HG02763 (cell line): ENCODE data around the gene LINGO1.

Source experiments
- ATAC-seq: cut with Tn5 transposase; IDR thresholded peaks from one replicate; pipeline ENCODE4 v1.9.1; 2021; ENCODE audit warnings: mild to moderate bottlenecking, moderate library complexity; ENCODE audit not compliant: unreplicated experiment

Gene LINGO1

DNA sequence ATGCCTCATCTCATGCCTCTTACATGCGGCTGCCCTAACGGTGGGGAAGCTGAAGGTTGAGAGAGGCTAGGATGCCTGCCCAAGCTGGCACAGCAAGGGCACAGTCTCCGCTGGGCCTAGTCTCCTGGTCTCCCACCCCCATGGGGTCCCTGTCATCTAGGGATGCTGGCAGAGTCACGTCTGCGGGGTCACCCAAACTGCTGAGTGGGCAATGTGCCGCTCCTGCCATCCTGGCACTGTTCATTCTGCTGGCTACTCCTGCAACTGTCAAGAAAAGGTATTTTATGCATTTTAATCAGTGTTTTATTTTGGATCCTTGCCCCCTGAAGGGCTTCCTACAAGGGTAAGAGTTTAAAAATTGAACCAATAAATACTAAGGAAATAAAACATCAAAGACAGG lies 12.8 kb downstream of the LINGO1 start:
- no peak for ATAC-seq

DNA sequence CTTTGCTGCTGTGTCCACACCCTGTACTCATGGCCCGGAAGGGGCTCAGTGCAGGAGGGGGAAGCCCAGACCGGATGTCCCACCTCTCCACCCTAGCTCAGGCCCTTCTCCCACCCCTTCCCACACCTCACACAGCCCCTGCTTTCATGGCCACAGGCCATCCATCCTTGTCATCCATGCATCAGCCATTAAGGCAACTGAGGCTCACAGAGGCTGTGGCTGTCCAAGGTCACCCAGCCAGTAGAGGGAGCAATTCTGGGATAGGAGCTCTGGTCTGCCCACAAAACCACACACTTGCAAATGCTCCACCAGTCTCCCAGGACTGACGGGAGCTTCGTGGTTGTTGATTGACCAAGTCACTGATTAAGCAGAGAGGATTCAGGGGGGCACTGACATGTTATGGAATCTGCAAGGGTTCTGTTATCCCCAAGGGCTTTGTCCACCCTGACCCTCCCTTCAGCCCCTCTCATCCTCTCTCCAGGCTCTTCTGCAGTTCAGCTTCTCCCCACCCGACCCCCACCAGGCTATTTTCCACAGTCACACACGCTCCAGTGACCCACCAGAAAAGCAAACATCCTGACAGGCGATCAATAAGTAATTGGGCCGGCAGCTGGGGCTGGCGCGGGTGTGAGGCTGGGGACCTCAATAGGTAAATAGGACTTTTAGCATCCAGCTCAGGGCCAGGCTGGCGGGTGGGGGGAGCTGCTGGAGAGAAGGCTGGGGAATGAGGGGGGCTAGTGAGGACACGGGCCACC lies 15.1 kb downstream of the LINGO1 start:
- ATAC-seq = no peak

GRCh38 chr15:77616072-77616471 lies 16.6 kb downstream of the LINGO1 start:
- no peak for ATAC-seq

GRCh38 chr15:77615472-77615871 lies 17.2 kb downstream of the LINGO1 start:
- ATAC-seq = no peak

GRCh38 chr15:77614251-77614806 lies 18.4 kb downstream of the LINGO1 start:
- no peak for ATAC-seq

- no peak for ATAC-seq
Measured at GRCh38 chr15:77613814-77614213, 18.9 kb downstream of the LINGO1 start.

GRCh38 chr15:77612958-77613601 lies 19.6 kb downstream of the LINGO1 start:
- ATAC-seq = no peak

DNA sequence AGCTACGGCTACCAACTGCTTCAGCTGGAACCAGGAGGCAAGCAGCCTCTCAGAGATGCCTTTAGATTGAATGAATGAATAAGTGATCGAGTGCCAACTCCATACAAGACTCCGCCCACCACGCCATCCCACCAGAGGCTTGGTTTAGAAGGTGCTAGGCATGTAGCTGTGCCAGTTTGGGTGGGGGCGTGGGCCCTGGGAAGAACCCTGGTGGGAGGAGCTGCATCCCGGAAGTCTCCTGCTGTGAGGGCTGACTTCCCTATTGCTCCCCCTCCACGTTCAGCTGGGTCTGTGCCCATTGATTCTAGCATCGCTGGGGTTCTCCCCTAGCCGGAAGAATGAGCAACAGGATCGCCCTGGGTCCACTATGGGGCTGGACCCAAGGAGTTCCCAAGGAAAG lies 20.9 kb downstream of the LINGO1 start:
- ATAC-seq = no peak

- ATAC-seq = no peak
Measured at GRCh38 chr15:77610731-77611130, 22.0 kb downstream of the LINGO1 start.

DNA sequence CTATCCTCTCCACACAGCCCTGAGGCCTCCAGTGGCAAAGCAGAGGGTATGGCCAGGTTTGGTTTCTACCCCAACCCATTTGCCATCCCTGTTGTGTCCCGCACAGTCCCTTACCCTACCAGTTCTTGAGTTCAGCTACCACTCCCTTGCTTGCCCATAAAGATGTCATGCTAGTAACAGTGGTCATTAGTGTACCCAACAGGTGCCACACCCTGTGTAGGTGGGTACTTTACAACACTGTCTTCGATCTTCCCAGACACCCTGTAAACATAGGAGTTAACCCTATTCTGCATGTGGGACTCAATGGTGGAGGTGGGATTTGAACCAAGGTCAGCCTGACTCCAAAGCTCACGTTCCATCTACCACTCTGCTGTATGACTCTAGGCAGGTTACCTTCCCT lies 23.2 kb downstream of the LINGO1 start:
- no peak for ATAC-seq

- no peak for ATAC-seq
Measured at GRCh38 chr15:77608774-77609173, 23.9 kb downstream of the LINGO1 start.

DNA sequence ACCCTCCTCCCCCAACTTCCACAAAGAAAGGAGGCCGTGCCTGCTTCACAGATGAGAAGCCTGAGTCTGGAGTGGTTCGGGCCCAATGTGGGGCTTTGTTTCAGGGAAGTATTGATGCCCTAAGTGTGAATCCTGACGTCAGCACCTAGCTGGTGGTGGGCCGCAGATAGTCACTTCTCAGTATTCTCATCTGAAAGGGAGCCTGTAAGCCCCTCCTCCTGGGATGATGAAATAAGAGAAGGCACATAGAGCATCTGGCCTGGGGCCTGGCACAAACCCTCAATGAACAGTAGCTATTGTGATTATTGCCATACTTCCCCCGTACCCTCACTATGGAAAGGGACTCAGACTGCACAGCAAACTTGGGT lies 24.8 kb downstream of the LINGO1 start:
- ATAC-seq = no peak

DNA sequence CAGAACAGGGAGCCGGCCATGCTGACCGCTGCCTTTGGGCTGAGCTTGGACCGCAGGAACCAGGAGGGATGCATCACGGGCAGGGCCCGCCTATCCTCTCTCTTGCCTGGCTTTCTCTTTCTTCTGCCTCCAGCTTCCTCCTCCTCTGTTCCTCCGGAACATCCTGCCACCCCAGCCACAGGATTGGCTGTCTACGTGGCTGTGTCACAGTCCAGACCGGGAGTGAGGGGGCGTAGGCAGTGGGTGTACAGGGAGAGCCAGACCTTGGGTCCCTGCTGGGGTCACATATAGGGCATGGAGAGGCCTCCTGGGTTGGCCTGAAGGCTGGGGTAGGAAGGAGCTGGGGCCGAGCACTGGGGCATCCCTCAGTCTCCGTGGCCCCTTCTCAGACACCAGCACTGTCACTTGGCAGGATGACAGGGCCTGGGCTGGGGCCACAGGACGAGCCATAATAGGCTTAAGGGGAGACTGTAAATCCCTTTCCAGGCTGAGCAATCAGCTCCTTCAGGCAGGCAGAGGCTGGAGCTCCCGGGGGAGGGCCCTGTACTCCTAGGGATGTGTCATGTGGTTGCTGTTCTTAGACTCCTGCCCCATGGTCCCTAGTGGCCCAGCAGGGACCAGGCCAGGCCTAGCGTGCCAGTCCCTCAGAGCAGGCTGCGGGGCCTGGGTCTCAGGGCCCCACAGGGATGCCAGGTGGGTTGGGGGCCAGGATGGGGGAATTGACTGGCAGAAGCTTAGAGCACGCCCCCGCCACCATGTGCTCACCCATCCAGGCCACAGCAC lies 25.4 kb downstream of the LINGO1 start:
- no peak for ATAC-seq

GRCh38 chr15:77606142-77607034 lies 26.3 kb downstream of the LINGO1 start:
- ATAC-seq = no peak

- ATAC-seq = no peak
Measured at GRCh38 chr15:77605547-77605946, 27.2 kb downstream of the LINGO1 start.

DNA sequence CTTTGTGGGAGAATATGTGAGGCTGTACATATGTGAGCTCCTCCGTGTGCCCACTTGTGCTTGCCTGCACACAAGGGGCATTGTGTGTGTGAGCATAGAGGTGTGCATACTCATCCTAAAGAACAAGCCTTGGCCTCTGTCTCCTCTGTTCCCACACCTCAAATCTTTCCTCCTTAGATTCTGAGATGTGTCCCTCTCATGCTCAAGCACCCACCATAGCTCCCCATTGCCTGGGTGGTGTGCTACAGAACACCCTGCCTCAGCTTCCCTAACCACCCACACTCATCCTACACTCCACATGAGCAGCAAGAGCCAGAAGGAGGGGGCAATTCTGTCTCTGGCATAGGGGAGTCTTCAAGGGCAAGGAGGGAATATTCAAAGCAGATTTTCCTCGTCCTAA lies 27.7 kb downstream of the LINGO1 start:
- ATAC-seq = no peak

DNA sequence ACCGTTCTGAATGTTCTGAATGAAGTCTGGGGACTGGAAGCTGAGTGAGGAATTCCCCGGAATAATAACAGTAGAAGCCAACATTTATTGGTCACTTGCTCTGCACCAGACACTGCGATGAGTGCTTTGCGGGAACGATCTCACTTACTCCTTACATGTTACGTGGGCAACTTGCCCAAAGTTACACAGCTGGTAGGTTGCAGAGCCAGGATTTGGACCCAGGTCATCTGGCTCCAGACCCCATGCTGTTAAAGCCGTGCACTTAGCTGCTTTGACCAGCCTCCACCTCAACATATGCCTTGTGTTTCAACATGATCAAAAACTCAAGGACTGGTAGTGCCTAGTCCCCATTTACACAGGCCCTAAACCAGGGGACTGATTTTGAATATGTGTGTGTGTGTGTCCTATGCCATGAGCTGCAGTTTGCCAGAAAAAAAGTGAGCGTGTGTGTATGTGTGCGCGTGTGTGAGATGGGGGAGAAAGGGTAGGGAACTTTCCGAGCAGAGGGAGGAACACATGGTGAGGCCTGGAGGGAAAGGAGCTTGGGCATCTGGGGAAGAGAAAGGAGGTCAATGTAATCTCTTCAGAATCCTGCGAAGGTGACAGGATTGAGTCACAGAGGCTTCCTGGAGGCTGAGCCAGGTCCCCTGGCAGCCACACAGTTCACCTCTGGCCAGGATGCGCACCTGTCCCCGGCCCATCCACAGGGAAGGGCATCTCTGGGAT lies 28.9 kb downstream of the LINGO1 start:
- no peak for ATAC-seq

- no peak for ATAC-seq
Measured at GRCh38 chr15:77602800-77603199, 29.9 kb downstream of the LINGO1 start.

DNA sequence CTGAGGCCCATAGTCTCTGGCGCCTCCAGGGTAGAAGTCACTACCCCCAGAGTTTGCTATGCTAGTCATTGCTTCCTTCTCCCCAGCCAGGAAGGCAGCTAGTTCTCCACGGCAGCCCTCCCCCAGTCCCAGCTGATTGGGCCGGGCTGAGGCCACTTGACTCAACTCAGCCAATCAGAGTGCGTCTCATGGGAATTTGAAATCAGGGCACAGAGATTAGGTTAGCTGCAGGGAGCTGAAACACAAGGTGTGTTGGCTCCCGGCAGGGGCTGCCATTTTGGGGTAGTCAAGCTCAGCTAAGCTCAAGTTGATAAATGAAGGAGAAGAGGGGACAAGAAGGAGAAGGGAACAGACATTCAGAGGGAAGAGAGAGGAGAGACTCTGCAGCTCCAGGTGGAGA lies 32.8 kb downstream of the LINGO1 start:
- no peak for ATAC-seq

DNA sequence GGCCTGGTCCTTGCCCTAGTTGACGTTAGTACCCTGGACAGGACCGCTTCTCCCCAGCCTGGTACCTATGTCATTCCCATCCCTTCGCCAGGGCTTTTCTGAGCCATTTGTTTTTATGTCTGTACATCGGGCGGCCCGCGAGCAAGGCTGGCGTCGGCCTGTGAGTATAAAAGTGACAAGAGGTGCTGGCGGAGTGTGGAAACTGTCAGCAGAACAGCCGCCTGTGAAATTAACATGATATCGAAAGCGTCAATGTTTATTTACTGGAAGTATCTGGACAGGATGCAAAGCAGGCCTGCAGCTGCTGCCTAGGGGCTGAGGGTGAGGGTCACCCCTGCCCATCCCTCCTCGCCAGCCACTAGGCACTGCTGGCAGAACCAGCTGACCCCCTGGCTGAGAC lies 33.4 kb downstream of the LINGO1 start:
- no peak for ATAC-seq
